HG03354 (cell line): Measurements from ENCODE around the gene INHBA.
A peak's percentile ranks its signal among the peaks of the same experiment; 100 is the strongest.

ENCODE experiments used
- ATAC-seq: cut with Tn5 transposase; IDR thresholded peaks from one replicate; pipeline ENCODE4 v1.9.1; 2021; ENCODE audit warnings: mild to moderate bottlenecking; ENCODE audit not compliant: unreplicated experiment, poor library complexity, severe bottlenecking

INHBA gene

GRCh38 chr7:41715000-41715399 is 12.1 kb upstream of the INHBA start:
- ATAC-seq = no peak

- ATAC-seq = no peak
Measured at GRCh38 chr7:41711283-41712064, 8.6 kb upstream of the INHBA start.

GRCh38 chr7:41710838-41711237 is 7.9 kb upstream of the INHBA start:
- ATAC-seq = no peak

GRCh38 chr7:41709621-41710020 is 6.7 kb upstream of the INHBA start:
- ATAC-seq = no peak

- no peak for ATAC-seq
Measured at GRCh38 chr7:41708581-41709358, 5.9 kb upstream of the INHBA start.

GRCh38 chr7:41706228-41706930 is 3.5 kb upstream of the INHBA start:
- ATAC-seq = no peak

- ATAC-seq = peak; percentile 94
Measured at GRCh38 chr7:41705109-41705901, 2.4 kb upstream of the INHBA start.

GRCh38 chr7:41701068-41701941 is 1.6 kb downstream of the INHBA start:
- ATAC-seq = no peak

GRCh38 chr7:41700044-41700471 is 2.8 kb downstream of the INHBA start:
- ATAC-seq = no peak

GRCh38 chr7:41699516-41699915 is 3.4 kb downstream of the INHBA start:
- ATAC-seq = no peak

- ATAC-seq = no peak
Measured at GRCh38 chr7:41698726-41699125, 4.2 kb downstream of the INHBA start.

- ATAC-seq = no peak
Measured at GRCh38 chr7:41698114-41698513, 4.8 kb downstream of the INHBA start.

- no peak for ATAC-seq
Measured at GRCh38 chr7:41696323-41696916, 6.5 kb downstream of the INHBA start.

GRCh38 chr7:41695661-41696322 is 7.1 kb downstream of the INHBA start:
- no peak for ATAC-seq

- ATAC-seq = no peak
Measured at GRCh38 chr7:41694495-41694894, 8.4 kb downstream of the INHBA start.

GRCh38 chr7:41693150-41693997 is 9.5 kb downstream of the INHBA start:
- ATAC-seq = no peak

GRCh38 chr7:41692251-41692650 is 10.6 kb downstream of the INHBA start:
- ATAC-seq = no peak
